ENCODE data around the gene PARVA. TPM values are rescaled to one million over a fixed set of nuclear protein-coding genes. Genes with fewer than 3 reads are reported as not detected.

Gene PARVA
- total RNA-seq, 2 donors from 2014 or later = 32.0 to 33.7 TPM

- ATAC-seq (no peak), DNase-seq (no peak)
- intact Hi-C loops (cut with DNase I) = no loop called here
- no peak overlapping the region for H3K4me3 ChIP-seq
- H3K4me1 ChIP-seq = peaks cover 44% of the 10 kb centered on the region
- H3K36me3 ChIP-seq (replicated peaks in 1 of 2; ENCODE audit: insufficient read depth in 1 of 2, low read depth in 2 of 2) = no peaks in the 10 kb centered on the region
- H3K27ac ChIP-seq = no peak overlapping the region
- 77% methylated on average over 9 of the region's 9 CpGs for WGBS, 2 donors
- TF ChIP-seq POLR2A (IDR thresholded peaks at IDR 0.05) = no peak
- TF ChIP-seq CTCF (IDR thresholded peaks at IDR 0.05) = no peak
- H3K27me3 ChIP-seq = no peaks in the 10 kb centered on the region
- no peaks in the 10 kb centered on the region for H3K9me3 ChIP-seq
These were observed 4.5 kb downstream of the PARVA start for GRCh38 chr11:12381875-12382274.

DNA sequence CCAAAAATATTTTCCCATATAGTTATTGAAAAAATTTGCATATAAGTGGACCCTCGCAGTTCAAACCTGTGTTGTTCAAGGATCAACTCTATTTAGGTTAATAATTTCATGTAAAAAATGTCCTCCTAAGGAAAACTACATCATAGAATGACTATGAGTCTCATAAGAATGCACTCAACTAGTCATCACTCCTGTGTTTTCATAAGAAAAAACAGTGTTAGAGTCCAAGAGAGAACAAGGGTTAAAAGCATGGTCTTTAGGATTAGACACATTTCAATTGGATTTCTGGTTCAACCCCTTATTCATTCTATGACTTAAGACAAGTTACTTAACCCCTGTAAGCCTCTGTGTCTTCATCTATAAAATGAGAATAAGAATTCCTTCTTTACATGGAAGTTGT is 5.1 kb downstream of the PARVA start:
- TF ChIP-seq POLR2A (IDR thresholded peaks at IDR 0.05) (no peak), CTCF (IDR thresholded peaks at IDR 0.05) (no peak)
- intact Hi-C loops (cut with DNase I) = no loop called here
- 82 to 86% methylated on average over 1 of the region's 1 CpG for WGBS, 2 donors

GRCh38 chr11:12386309-12386708 is 8.9 kb downstream of the PARVA start:
- 89 to 90% methylated on average over 1 of the region's 1 CpG for WGBS, 2 donors
- Histone ChIP-seq H3K27ac (no peak overlapping the region), H3K4me1 (peaks cover 54% of the 10 kb centered on the region), H3K9me3 (no peaks in the 10 kb centered on the region), H3K4me3 (no peak overlapping the region), H3K36me3 (replicated peaks in 1 of 2; ENCODE audit: insufficient read depth in 1 of 2, low read depth in 2 of 2) (no peaks in the 10 kb centered on the region), H3K27me3 (no peaks in the 10 kb centered on the region)
- DNase-seq (no peak), ATAC-seq (no peak)
- intact Hi-C loops (cut with DNase I) = no loop called here
- no peak for TF ChIP-seq POLR2A (IDR thresholded peaks at IDR 0.05)
- no peak for TF ChIP-seq CTCF (IDR thresholded peaks at IDR 0.05)

More for the DNA sequence above, 5.1 kb downstream of the PARVA start:
- Histone ChIP-seq H3K4me3 (no peak overlapping the region), H3K27ac (no peak overlapping the region), H3K9me3 (no peaks in the 10 kb centered on the region), H3K27me3 (no peaks in the 10 kb centered on the region), H3K4me1 (peaks cover 45% of the 10 kb centered on the region), H3K36me3 (replicated peaks in 1 of 2; ENCODE audit: insufficient read depth in 1 of 2, low read depth in 2 of 2) (no peaks in the 10 kb centered on the region)
- ATAC-seq (no peak), DNase-seq (no peak)

DNA sequence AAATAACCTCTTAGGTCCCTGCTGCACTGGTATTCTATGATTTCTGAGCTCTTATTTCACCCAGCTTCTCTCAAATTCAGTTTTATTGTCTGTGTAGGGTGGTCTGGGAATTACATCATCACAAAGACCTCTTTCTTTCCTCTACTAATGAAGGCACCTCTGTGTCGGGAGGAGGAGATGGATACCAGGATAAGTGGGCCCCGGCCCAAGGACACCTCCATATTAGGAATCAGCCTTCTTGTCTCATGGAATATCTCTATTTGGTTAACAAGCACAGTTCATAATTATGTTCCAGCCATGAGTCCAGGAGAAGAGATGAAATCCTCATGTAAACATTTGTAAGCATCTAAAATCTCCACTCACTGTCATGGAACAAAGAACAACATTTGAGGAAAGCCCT is 9.4 kb downstream of the PARVA start:
- 32 to 33% methylated on average over 2 of the region's 2 CpGs for WGBS, 2 donors
- no peak for DNase-seq
- intact Hi-C loops (cut with DNase I) = no loop called here
- H3K27ac ChIP-seq = no peak overlapping the region
- no peaks in the 10 kb centered on the region for H3K27me3 ChIP-seq
- no peak for ATAC-seq
- H3K4me3 ChIP-seq = no peak overlapping the region
- peaks cover 59% of the 10 kb centered on the region for H3K4me1 ChIP-seq
- H3K9me3 ChIP-seq = no peaks in the 10 kb centered on the region
- H3K36me3 ChIP-seq (replicated peaks in 1 of 2; ENCODE audit: insufficient read depth in 1 of 2, low read depth in 2 of 2) = no peaks in the 10 kb centered on the region
- no peak for TF ChIP-seq POLR2A (IDR thresholded peaks at IDR 0.05)
- TF ChIP-seq CTCF (IDR thresholded peaks at IDR 0.05) = no peak

DNA sequence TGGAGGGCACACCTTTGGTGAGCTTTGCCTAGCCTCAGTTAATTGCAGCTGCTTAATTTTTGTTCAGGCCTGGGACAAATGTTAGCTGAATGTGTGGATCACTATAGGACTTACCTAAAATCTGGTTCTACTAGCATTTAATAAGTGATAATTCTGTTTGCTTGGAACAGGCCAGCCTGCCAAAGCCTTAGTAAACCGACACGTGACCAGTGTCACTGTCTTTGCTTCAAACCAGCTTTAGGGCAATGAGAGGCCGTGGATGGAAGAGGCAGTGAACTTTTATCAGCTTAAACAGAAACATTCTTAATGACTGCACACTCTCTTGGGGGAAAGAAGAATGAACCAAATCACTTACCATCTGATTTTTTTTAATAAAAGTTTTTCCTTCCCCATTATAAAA is 10.8 kb downstream of the PARVA start:
- TF ChIP-seq POLR2A (IDR thresholded peaks at IDR 0.05) (no peak), CTCF (IDR thresholded peaks at IDR 0.05) (no peak)
- Histone ChIP-seq H3K4me1 (peaks cover 59% of the 10 kb centered on the region), H3K27ac (no peak overlapping the region), H3K27me3 (no peaks in the 10 kb centered on the region), H3K36me3 (replicated peaks in 1 of 2; ENCODE audit: insufficient read depth in 1 of 2, low read depth in 2 of 2) (no peaks in the 10 kb centered on the region), H3K9me3 (no peaks in the 10 kb centered on the region), H3K4me3 (no peak overlapping the region)
- WGBS, 2 donors = 27 to 28% methylated on average over 3 of the region's 3 CpGs
- DNase-seq = no peak
- no peak for ATAC-seq
- intact Hi-C loops (cut with DNase I) = no loop called here

All from body of pancreas (tissue), 4 donors.